ENCODE measurements around the gene MTIF2.
A peak's percentile ranks its signal among the peaks of the same experiment; 100 is the strongest.

Gene MTIF2

GRCh38 chr2:55235724-55236538, 33.1 kb downstream of the MTIF2 start:
- Histone ChIP-seq H3K27ac (no peak overlapping the region), H3K9me3 (no peaks in the 10 kb centered on the region), H3K4me1 (peaks cover 0 to 28% (median 19%) of the 10 kb centered on the region in 4 donors), H3K36me3 (peaks cover 40 to 61% (median 61%) of the 10 kb centered on the region in 3 donors), H3K4me3 (no peak overlapping the region), H3K27me3 (no peaks in the 10 kb centered on the region)
- no peak for DNase-seq
- no peak for TF ChIP-seq CTCF (IDR thresholded peaks at IDR 0.05)
- intact Hi-C loops (cut with DNase I; ENCODE audit: low total_unique reads): loop anchor here (10.0 kb wide), 1 partner anchor 189 kb away; no protein-coding TSS in a partner anchor

- no peak for DNase-seq
- no peak for TF ChIP-seq CTCF (IDR thresholded peaks at IDR 0.05)
- H3K27me3 ChIP-seq: no peaks in the 10 kb centered on the region
- peaks cover 0 to 29% (median 20%) of the 10 kb centered on the region in 4 donors for H3K4me1 ChIP-seq
- H3K27ac ChIP-seq: peak overlapping the region; percentile 87 to 91
- H3K9me3 ChIP-seq: no peaks in the 10 kb centered on the region
- H3K4me3 ChIP-seq: peak overlapping the region; percentile 64 to 84
- H3K36me3 ChIP-seq: peaks cover 32 to 46% (median 42%) of the 10 kb centered on the region in 3 donors
- intact Hi-C loops (cut with DNase I; ENCODE audit: low total_unique reads): loop anchor here (10.0 kb wide), 1 partner anchor 191 kb away; no protein-coding TSS in a partner anchor
Measured at GRCh38 chr2:55233658-55233940, 35.4 kb downstream of the MTIF2 start.

- no peaks in the 10 kb centered on the region for H3K27me3 ChIP-seq
- peak overlapping the region; percentile 87 to 91 for H3K27ac ChIP-seq
- no peaks in the 10 kb centered on the region for H3K9me3 ChIP-seq
- peak; percentile 36 to 66 for DNase-seq
- peaks cover 0 to 29% (median 20%) of the 10 kb centered on the region in 4 donors for H3K4me1 ChIP-seq
- H3K4me3 ChIP-seq: peak overlapping the region; percentile 64 to 84
- intact Hi-C loops (cut with DNase I; ENCODE audit: low total_unique reads): loop anchor here (10.0 kb wide), 1 partner anchor 192 kb away; no protein-coding TSS in a partner anchor
- no peak for TF ChIP-seq CTCF (IDR thresholded peaks at IDR 0.05)
- H3K36me3 ChIP-seq: peaks cover 32 to 43% (median 36%) of the 10 kb centered on the region in 3 donors
Measured at GRCh38 chr2:55232863-55233657, 36.0 kb downstream of the MTIF2 start.

- Histone ChIP-seq H3K27me3 (no peaks in the 10 kb centered on the region), H3K4me1 (peaks cover 0 to 29% (median 20%) of the 10 kb centered on the region in 4 donors), H3K4me3 (peak within 1 kb of the TSS; percentile 64 to 84), H3K27ac (peak within 1 kb of the TSS; percentile 87 to 91), H3K9me3 (no peaks in the 10 kb centered on the region), H3K36me3 (peaks cover 32 to 36% (median 34%) of the 10 kb centered on the region in 3 donors)
- peak; percentile 86 to 93 for DNase-seq
- peak in 1 of 2 experiments; percentile 17 for TF ChIP-seq CTCF (IDR thresholded peaks at IDR 0.05)
- intact Hi-C loops (cut with DNase I; ENCODE audit: low total_unique reads): loop anchor here (10.0 kb wide), 1 partner anchor 193 kb away; no protein-coding TSS in a partner anchor
Measured at GRCh38 chr2:55232084-55232862, 36.8 kb downstream of the MTIF2 start, which contains the start of the genes CLHC1 and RPS27A. TSS of gene CLHC1 (minus strand) at chr2:55232293. CDS start at chr2:55222411, 9,882 bp downstream. TSS of gene RPS27A (plus strand) at chr2:55232688. CDS start at chr2:55232825, 137 bp downstream.
